ENCODE results near the gene BRF1.

The BRF1 gene

GRCh38 chr14:105161309-105161708 lies 139.5 kb downstream of the BRF1 start:
- no peak for DNase-seq
- TF ChIP-seq, protein P1, sequence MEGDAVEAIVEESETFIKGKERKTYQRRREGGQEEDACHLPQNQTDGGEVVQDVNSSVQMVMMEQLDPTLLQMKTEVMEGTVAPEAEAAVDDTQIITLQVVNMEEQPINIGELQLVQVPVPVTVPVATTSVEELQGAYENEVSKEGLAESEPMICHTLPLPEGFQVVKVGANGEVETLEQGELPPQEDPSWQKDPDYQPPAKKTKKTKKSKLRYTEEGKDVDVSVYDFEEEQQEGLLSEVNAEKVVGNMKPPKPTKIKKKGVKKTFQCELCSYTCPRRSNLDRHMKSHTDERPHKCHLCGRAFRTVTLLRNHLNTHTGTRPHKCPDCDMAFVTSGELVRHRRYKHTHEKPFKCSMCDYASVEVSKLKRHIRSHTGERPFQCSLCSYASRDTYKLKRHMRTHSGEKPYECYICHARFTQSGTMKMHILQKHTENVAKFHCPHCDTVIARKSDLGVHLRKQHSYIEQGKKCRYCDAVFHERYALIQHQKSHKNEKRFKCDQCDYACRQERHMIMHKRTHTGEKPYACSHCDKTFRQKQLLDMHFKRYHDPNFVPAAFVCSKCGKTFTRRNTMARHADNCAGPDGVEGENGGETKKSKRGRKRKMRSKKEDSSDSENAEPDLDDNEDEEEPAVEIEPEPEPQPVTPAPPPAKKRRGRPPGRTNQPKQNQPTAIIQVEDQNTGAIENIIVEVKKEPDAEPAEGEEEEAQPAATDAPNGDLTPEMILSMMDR (IDR thresholded peaks at IDR 0.05; ENCODE audit: low read depth, low read length) = no peak

GRCh38 chr14:105160776-105161175 lies 140.0 kb downstream of the BRF1 start:
- H3K9me3 ChIP-seq = no peaks in the 10 kb centered on the region
- no peaks in the 10 kb centered on the region for H3K27me3 ChIP-seq
- TF ChIP-seq, protein P1 (IDR thresholded peaks at IDR 0.05; ENCODE audit: low read depth, low read length) = no peak
- H3K4me3 ChIP-seq (ENCODE audit: low read depth, low read length) = no peak overlapping the region
- H3K4me1 ChIP-seq = no peaks in the 10 kb centered on the region
- DNase-seq = no peak
- H3K36me3 ChIP-seq = no peaks in the 10 kb centered on the region

More at GRCh38 chr14:105161309-105161708, 139.5 kb downstream of the BRF1 start:
- H3K9me3 ChIP-seq = no peaks in the 10 kb centered on the region
- no peak overlapping the region for H3K4me3 ChIP-seq (ENCODE audit: low read depth, low read length)
- H3K27me3 ChIP-seq = no peaks in the 10 kb centered on the region
- H3K4me1 ChIP-seq = no peaks in the 10 kb centered on the region
- no peaks in the 10 kb centered on the region for H3K36me3 ChIP-seq

DNA sequence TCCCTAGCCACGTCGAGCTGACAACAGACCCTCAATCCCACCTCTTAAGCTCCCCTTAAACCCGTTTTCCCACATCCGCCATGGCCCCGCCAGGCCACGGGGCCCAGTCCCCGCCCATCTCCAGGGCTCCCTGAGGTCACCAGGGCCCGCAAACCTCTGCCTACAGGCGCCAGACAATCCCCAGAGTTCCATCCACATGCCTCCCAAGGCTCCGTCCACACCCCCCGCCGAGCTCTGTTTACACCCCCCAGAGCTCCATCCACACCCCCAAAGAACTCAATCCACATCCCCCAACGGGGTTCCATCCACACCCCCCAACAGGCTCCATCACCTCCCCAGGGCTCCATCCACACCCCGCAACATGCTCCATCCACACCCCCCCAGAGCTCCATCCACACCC lies 141.5 kb downstream of the BRF1 start:
- H3K27me3 ChIP-seq = no peaks in the 10 kb centered on the region
- no peaks in the 10 kb centered on the region for H3K9me3 ChIP-seq
- H3K4me3 ChIP-seq (ENCODE audit: low read depth, low read length) = no peak overlapping the region
- TF ChIP-seq, protein P1 (IDR thresholded peaks at IDR 0.05; ENCODE audit: low read depth, low read length) = no peak
- H3K36me3 ChIP-seq = no peaks in the 10 kb centered on the region
- no peaks in the 10 kb centered on the region for H3K4me1 ChIP-seq
- DNase-seq = no peak
